ENCODE data around the gene RNU7-1. TPM values are rescaled to one million over a fixed set of nuclear protein-coding genes. Genes with fewer than 3 reads are reported as not detected.

Gene RNU7-1
- total RNA-seq, 4 donors from 2014 or later = not detected

GRCh38 chr12:6955108-6956020 lies 11.7 kb downstream of the RNU7-1 start:
- peak in 1 of 3 donors; percentile 43 for DNase-seq
- H3K27me3 ChIP-seq = no peaks in the 10 kb centered on the region
- peak overlapping the region in 1 of 4 donors; percentile 69 for H3K4me3 ChIP-seq
- no peaks in the 10 kb centered on the region for H3K9me3 ChIP-seq
- TF ChIP-seq POLR2A (IDR thresholded peaks at IDR 0.05) (no peak), CTCF (IDR thresholded peaks at IDR 0.05) (no peak)
- H3K4me1 ChIP-seq = peaks cover 0 to 63% (median 47%) of the 10 kb centered on the region in 4 donors
- H3K36me3 ChIP-seq = peaks cover 0 to 25% (median 0%) of the 10 kb centered on the region in 3 donors
- H3K27ac ChIP-seq = peak overlapping the region; percentile 47 to 89 (median 87)

GRCh38 chr12:6956021-6956727 lies 12.6 kb downstream of the RNU7-1 start:
- peak in 2 of 3 donors; percentile 70 to 78 for DNase-seq
- Histone ChIP-seq H3K27me3 (no peaks in the 10 kb centered on the region), H3K36me3 (peaks cover 0 to 25% (median 0%) of the 10 kb centered on the region in 3 donors), H3K9me3 (no peaks in the 10 kb centered on the region), H3K4me3 (peak overlapping the region in 1 of 4 donors; percentile 69), H3K4me1 (peaks cover 8 to 67% (median 53%) of the 10 kb centered on the region in 4 donors), H3K27ac (peak overlapping the region; percentile 19 to 89 (median 46))
- no peak for TF ChIP-seq POLR2A (IDR thresholded peaks at IDR 0.05)
- no peak for TF ChIP-seq CTCF (IDR thresholded peaks at IDR 0.05)

- H3K36me3 ChIP-seq = peaks cover 0 to 23% (median 0%) of the 10 kb centered on the region in 3 donors
- DNase-seq = peak in 2 of 3 donors; percentile 21 to 51
- no peak overlapping the region for H3K4me3 ChIP-seq
- peaks cover 9 to 76% (median 63%) of the 10 kb centered on the region in 4 donors for H3K4me1 ChIP-seq
- H3K27ac ChIP-seq = peak overlapping the region; percentile 6 to 100 (median 68)
- TF ChIP-seq CTCF (IDR thresholded peaks at IDR 0.05) (no peak), POLR2A (IDR thresholded peaks at IDR 0.05) (no peak)
- no peaks in the 10 kb centered on the region for H3K27me3 ChIP-seq
- H3K9me3 ChIP-seq = no peaks in the 10 kb centered on the region
Measured at GRCh38 chr12:6957151-6957701, 13.6 kb downstream of the RNU7-1 start.

- DNase-seq = no peak
- Histone ChIP-seq H3K36me3 (peaks cover 0 to 17% (median 0%) of the 10 kb centered on the region in 3 donors), H3K4me1 (peaks cover 9 to 77% (median 65%) of the 10 kb centered on the region in 4 donors)
Measured at GRCh38 chr12:6957741-6958608, 14.4 kb downstream of the RNU7-1 start.

More at GRCh38 chr12:6957741-6958608, 14.4 kb downstream of the RNU7-1 start:
- no peak for TF ChIP-seq CTCF (IDR thresholded peaks at IDR 0.05)
- TF ChIP-seq POLR2A (IDR thresholded peaks at IDR 0.05) = no peak
- Histone ChIP-seq H3K27ac (peak overlapping the region; percentile 64 to 100 (median 77)), H3K9me3 (no peaks in the 10 kb centered on the region), H3K4me3 (peak overlapping the region in 1 of 4 donors; percentile 32), H3K27me3 (no peaks in the 10 kb centered on the region)

Measured in Peyer's patch (tissue), 4 donors.